Glomerular visceral epithelial cell (primary cell): ENCODE results near the gene TXNRD1.

ENCODE experiments used
- DNase-seq: peaks from one replicate; pipeline ENCODE4 v3.0.0-alpha.2; 2016; ENCODE audit errors: extremely low spot score

TXNRD1 gene

GRCh38 chr12:104350211-104351056, 134.9 kb downstream of the TXNRD1 start:
- DNase-seq: no peak

- no peak for DNase-seq
These were observed 135.7 kb downstream of the TXNRD1 start for GRCh38 chr12:104351057-104351983.

- no peak for DNase-seq
These were observed 136.6 kb downstream of the TXNRD1 start for GRCh38 chr12:104352106-104352713.

- DNase-seq: no peak
These were observed 137.7 kb downstream of the TXNRD1 start for GRCh38 chr12:104353012-104353981.

GRCh38 chr12:104354167-104354867, 138.7 kb downstream of the TXNRD1 start:
- no peak for DNase-seq

GRCh38 chr12:104354868-104355570, 139.4 kb downstream of the TXNRD1 start:
- DNase-seq: no peak

- DNase-seq: no peak
These were observed 140.1 kb downstream of the TXNRD1 start for GRCh38 chr12:104355630-104356029.

- DNase-seq: no peak
These were observed 140.9 kb downstream of the TXNRD1 start for GRCh38 chr12:104356231-104357115.

GRCh38 chr12:104357421-104357952, 141.9 kb downstream of the TXNRD1 start:
- peak; percentile 25 for DNase-seq

GRCh38 chr12:104358353-104359003, 142.9 kb downstream of the TXNRD1 start:
- peak; percentile 52 for DNase-seq

GRCh38 chr12:104359216-104359615, 143.6 kb downstream of the TXNRD1 start:
- no peak for DNase-seq

GRCh38 chr12:104360157-104360556, 144.6 kb downstream of the TXNRD1 start:
- no peak for DNase-seq

- DNase-seq: no peak
These were observed 145.6 kb downstream of the TXNRD1 start for GRCh38 chr12:104360983-104361707.

- DNase-seq: no peak
These were observed 150.4 kb downstream of the TXNRD1 start for GRCh38 chr12:104365921-104366410.

- DNase-seq: no peak
These were observed 154.1 kb downstream of the TXNRD1 start for GRCh38 chr12:104369708-104370107.

GRCh38 chr12:104371043-104371870, 155.7 kb downstream of the TXNRD1 start:
- peak; percentile 64 for DNase-seq
